H9 (cell line): ENCODE measurements around the gene CBY1. TPM values are rescaled to one million over a fixed set of nuclear protein-coding genes. Genes with fewer than 3 reads are reported as not detected.

Experiments
- DNase-seq: peaks from one replicate; pipeline ENCODE4 v3.0.0-alpha.2; 2017
- H2AFZ ChIP-seq: one replicate; pipeline ENCODE4 v1.6.1; 2013; ENCODE audit warnings: mild to moderate bottlenecking, low read length, control low read depth, moderate library complexity
- H2AK5ac ChIP-seq: 2 replicates; pipeline ENCODE4 v1.6.1; 2013; ENCODE audit warnings: low read length, control low read depth, mixed read lengths; ENCODE audit not compliant: insufficient read length
- H2BK120ac ChIP-seq: one replicate; pipeline ENCODE4 v1.6.1; 2013; ENCODE audit warnings: low read depth, mild to moderate bottlenecking, low read length, control low read depth, inconsistent platforms; ENCODE audit not compliant: poor library complexity, severe bottlenecking
- H2BK12ac ChIP-seq: 2 replicates; pipeline ENCODE4 v1.6.1; 2013; ENCODE audit warnings: low read length, control low read depth, mixed read lengths, low read depth; ENCODE audit not compliant: insufficient read length
- H2BK15ac ChIP-seq: 2 replicates; pipeline ENCODE4 v1.6.1; 2013; ENCODE audit warnings: low read depth, low read length, control low read depth
- H2BK20ac ChIP-seq: one replicate; pipeline ENCODE4 v1.6.1; 2013; ENCODE audit warnings: low read depth, mild to moderate bottlenecking, low read length, control low read depth, inconsistent platforms; ENCODE audit not compliant: poor library complexity, severe bottlenecking
- H2BK5ac ChIP-seq: 2 replicates; pipeline ENCODE4 v1.6.1; 2013; ENCODE audit warnings: low read length, control low read depth, mixed read lengths; ENCODE audit not compliant: insufficient read length
- H3K14ac ChIP-seq: 2 replicates; pipeline ENCODE4 v1.6.1; 2013; ENCODE audit warnings: low read length, control low read depth; ENCODE audit not compliant: insufficient read depth
- H3K18ac ChIP-seq: 2 replicates; pipeline ENCODE4 v1.6.1; 2013; ENCODE audit warnings: low read depth, mild to moderate bottlenecking, mixed read lengths, low read length, control low read depth; ENCODE audit not compliant: insufficient read length
- H3K23ac ChIP-seq: 2 replicates; pipeline ENCODE4 v1.6.1; 2013; ENCODE audit warnings: low read length, control low read depth, mixed read lengths, low read depth; ENCODE audit not compliant: insufficient read length
- H3K23me2 ChIP-seq: 2 replicates; pipeline ENCODE4 v1.6.1; 2013; ENCODE audit warnings: low read depth, mild to moderate bottlenecking, mixed read lengths, low read length, control low read depth; ENCODE audit not compliant: insufficient read length, poor library complexity, severe bottlenecking
- H3K27ac ChIP-seq: 2 replicates; pipeline ENCODE4 v1.5.1; 2013; ENCODE audit warnings: low read length, control low read depth, mixed read lengths, low read depth; ENCODE audit not compliant: insufficient read length
- H3K27me3 ChIP-seq: 2 replicates; pipeline ENCODE4 v1.6.1; 2013; ENCODE audit warnings: low read length, control low read depth, inconsistent platforms; ENCODE audit not compliant: insufficient read depth
- H3K4ac ChIP-seq: 2 replicates; pipeline ENCODE4 v1.6.1; 2013; ENCODE audit warnings: low read depth, mild to moderate bottlenecking, control low read depth, inconsistent platforms, low read length, moderate library complexity
- H3K4me1 ChIP-seq: 2 replicates; pipeline ENCODE4 v1.6.1; 2013; ENCODE audit warnings: low read length, control low read depth, inconsistent platforms; ENCODE audit not compliant: insufficient read depth
- H3K4me2 ChIP-seq: 2 replicates; pipeline ENCODE4 v1.6.1; 2013; ENCODE audit warnings: low read length, control low read depth, mixed read lengths; ENCODE audit not compliant: insufficient read length, insufficient read depth
- H3K56ac ChIP-seq: 2 replicates; pipeline ENCODE4 v1.6.1; 2013; ENCODE audit warnings: low read depth, mild to moderate bottlenecking, mixed read lengths, low read length, control low read depth; ENCODE audit not compliant: insufficient read length
- H3K79me1 ChIP-seq: 2 replicates; pipeline ENCODE4 v1.6.1; 2013; ENCODE audit warnings: low read depth, mild to moderate bottlenecking, moderate library complexity, low read length, control low read depth, inconsistent platforms; ENCODE audit not compliant: insufficient read depth, poor library complexity, severe bottlenecking
- H3K79me2 ChIP-seq: 2 replicates; pipeline ENCODE4 v1.6.1; 2013; ENCODE audit warnings: low read length, control low read depth, inconsistent platforms; ENCODE audit not compliant: insufficient read depth
- H3K9ac ChIP-seq: 2 replicates; pipeline ENCODE4 v1.6.1; 2013; ENCODE audit warnings: low read length, control low read depth, mixed read lengths; ENCODE audit not compliant: insufficient read length; ENCODE audit errors: extremely low read depth
- H3K9me3 ChIP-seq: one replicate; pipeline ENCODE4 v1.6.1; 2013; ENCODE audit warnings: low read depth, low read length, inconsistent platforms; ENCODE audit not compliant: control insufficient read depth
- H3T11ph ChIP-seq: one replicate; pipeline ENCODE4 v1.6.1; 2013; ENCODE audit warnings: mild to moderate bottlenecking, low read length, control low read depth, inconsistent platforms
- H4K20me1 ChIP-seq: one replicate; pipeline ENCODE4 v1.6.1; 2013; ENCODE audit not compliant: control insufficient read depth, insufficient read length, insufficient read depth
- H4K5ac ChIP-seq: 2 replicates; pipeline ENCODE4 v1.6.1; 2013; ENCODE audit warnings: low read depth, mild to moderate bottlenecking, mixed read lengths, low read length, control low read depth; ENCODE audit not compliant: insufficient read length
- H4K8ac ChIP-seq: replicated peaks from 2 replicates; pipeline ENCODE4 v1.6.1; 2013; ENCODE audit warnings: low read length, control low read depth, mixed read lengths, low read depth; ENCODE audit not compliant: insufficient read length
- H4K91ac ChIP-seq: 2 replicates; pipeline ENCODE4 v1.6.1; 2013; ENCODE audit warnings: low read depth, mild to moderate bottlenecking, moderate library complexity, mixed read lengths, low read length, control low read depth; ENCODE audit not compliant: insufficient read length
- H3K27ac Mint-ChIP-seq, 3 experiments: 2 replicates in 2 of 3; 3 replicates in 1 of 3; pipeline ENCODE4 v1.8.0; 2020 to 2021; ENCODE audit warnings: mixed read lengths in 3 of 3, mild to moderate bottlenecking in 1 of 3, moderate library complexity in 1 of 3
- H3K27me3 Mint-ChIP-seq: 2 replicates; pipeline ENCODE4 v1.8.0; 2021; ENCODE audit warnings: low read depth, mild to moderate bottlenecking, moderate library complexity, mixed read lengths
- H3K36me3 Mint-ChIP-seq, 3 experiments: 2 replicates in 2 of 3; 3 replicates in 1 of 3; pipeline ENCODE4 v1.8.0; 2020 to 2021; ENCODE audit warnings: low read depth in 3 of 3, mixed read lengths in 3 of 3; ENCODE audit not compliant: insufficient read depth in 1 of 3
- H3K4me1 Mint-ChIP-seq, 2 experiments: 2 replicates each; pipeline ENCODE4 v1.8.0; 2020; ENCODE audit warnings: mixed read lengths in 2 of 2
- H3K4me3 Mint-ChIP-seq, 2 experiments: 2 replicates in 1 of 2; 3 replicates in 1 of 2; pipeline ENCODE4 v1.8.0; 2020 to 2021; ENCODE audit warnings: mild to moderate bottlenecking in 2 of 2, mixed read lengths in 2 of 2, moderate library complexity in 1 of 2
- H3K9me3 Mint-ChIP-seq, 2 experiments: 2 replicates in 1 of 2; 3 replicates in 1 of 2; pipeline ENCODE4 v1.8.0; 2020; ENCODE audit warnings: mild to moderate bottlenecking in 2 of 2, mixed read lengths in 2 of 2, moderate library complexity in 1 of 2
- WGBS: extraction: QIAGEN DNeasy Blood & Tissue Kit; methylation state at CpG from one replicate; pipeline ENCODE4 v1.1.7; 2013; ENCODE audit warnings: missing lambda C conversion rate, low lambda C conversion rate, mixed read lengths; ENCODE audit not compliant: insufficient read length; ENCODE audit errors: extremely low coverage; 5-methylcytosine and 5-hydroxymethylcytosine counted together
- total RNA-seq: library from RNA; stranded (reverse); gene quantifications from 2 replicates; pipeline ENCODE4 v1.2.1, GENCODE V29; 2021
- TF ChIP-seq, protein P1 (sequence below): fragments of 200-600 bp; sonication (generic); conservative IDR thresholded peaks from 3 replicates; pipeline ENCODE4 v1.8.0; 2021; ENCODE audit warnings: antibody characterized with exemption, mild to moderate bottlenecking

CBY1 gene
- total RNA-seq, 1 experiment from 2014 or later: 26.6 TPM

DNA sequence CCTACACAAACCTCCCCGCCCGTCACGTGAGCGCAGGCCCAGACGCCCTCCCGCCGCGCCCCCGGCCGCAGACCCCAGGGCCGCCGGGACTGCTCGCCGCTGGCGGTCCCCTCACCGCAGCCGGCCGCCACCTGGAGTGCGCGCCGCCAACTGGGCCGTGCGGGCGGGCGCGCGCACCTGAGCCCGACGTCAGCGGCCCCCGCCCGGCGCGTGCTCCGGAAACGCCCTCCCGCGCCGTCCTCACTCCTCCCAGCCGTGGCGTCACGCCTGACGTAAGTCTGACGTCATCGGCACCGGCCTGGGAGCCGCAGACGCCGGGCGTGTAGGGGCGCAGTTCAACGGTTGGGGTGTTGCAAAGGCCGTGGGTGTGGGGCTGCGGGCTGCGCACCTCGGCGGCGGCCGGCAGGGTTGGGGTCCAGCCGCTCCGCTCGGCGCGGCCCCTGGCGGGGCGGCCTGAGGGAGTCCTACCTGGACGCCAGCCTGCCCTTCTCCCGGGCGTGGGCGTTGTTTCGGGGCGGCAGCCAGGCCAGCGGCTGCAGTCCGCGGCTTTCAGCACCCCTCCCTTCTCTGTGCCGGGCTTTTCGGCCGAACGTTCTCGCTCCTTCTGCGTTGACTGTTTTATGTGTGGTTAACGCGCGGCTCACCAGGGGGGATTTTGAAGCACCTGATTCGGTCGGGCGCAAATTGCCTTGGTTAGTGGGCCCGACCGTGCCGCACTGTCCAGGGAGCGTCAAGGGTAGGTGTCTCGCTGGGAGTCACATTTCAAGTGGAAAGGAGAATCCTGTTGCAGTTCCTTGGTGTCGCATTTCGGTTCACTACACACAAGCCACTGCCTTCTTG, 44.6 kb downstream of the CBY1 start, which contains the start of gene JOSD1:
Gene JOSD1 (minus strand): TSS at position 155 of the 840 bp plus-strand sequence. CDS start 956 bp downstream, outside the sequence.
- no CpG with 5 or more reads among the region's 94 CpGs for WGBS
- H2BK20ac ChIP-seq: no peak within 1 kb of the TSS
- TF ChIP-seq, protein P1, sequence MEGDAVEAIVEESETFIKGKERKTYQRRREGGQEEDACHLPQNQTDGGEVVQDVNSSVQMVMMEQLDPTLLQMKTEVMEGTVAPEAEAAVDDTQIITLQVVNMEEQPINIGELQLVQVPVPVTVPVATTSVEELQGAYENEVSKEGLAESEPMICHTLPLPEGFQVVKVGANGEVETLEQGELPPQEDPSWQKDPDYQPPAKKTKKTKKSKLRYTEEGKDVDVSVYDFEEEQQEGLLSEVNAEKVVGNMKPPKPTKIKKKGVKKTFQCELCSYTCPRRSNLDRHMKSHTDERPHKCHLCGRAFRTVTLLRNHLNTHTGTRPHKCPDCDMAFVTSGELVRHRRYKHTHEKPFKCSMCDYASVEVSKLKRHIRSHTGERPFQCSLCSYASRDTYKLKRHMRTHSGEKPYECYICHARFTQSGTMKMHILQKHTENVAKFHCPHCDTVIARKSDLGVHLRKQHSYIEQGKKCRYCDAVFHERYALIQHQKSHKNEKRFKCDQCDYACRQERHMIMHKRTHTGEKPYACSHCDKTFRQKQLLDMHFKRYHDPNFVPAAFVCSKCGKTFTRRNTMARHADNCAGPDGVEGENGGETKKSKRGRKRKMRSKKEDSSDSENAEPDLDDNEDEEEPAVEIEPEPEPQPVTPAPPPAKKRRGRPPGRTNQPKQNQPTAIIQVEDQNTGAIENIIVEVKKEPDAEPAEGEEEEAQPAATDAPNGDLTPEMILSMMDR: no peak
- H3K4me1 Mint-ChIP-seq: peaks cover 50 to 60% of the 10 kb centered on the region in 2 experiments
- H2BK120ac ChIP-seq: no peak within 1 kb of the TSS
- H2BK5ac ChIP-seq: no peak within 1 kb of the TSS
- H4K8ac ChIP-seq: no peak within 1 kb of the TSS
- H3K79me1 ChIP-seq: no peaks in the 10 kb centered on the region
- peak within 1 kb of the TSS; percentile 79 for H3K9ac ChIP-seq
- H3K18ac ChIP-seq: peak within 1 kb of the TSS; percentile 60
- H4K91ac ChIP-seq: no peak within 1 kb of the TSS
- peak within 1 kb of the TSS; percentile 93 to 99 for H3K4me3 Mint-ChIP-seq
- H3T11ph ChIP-seq: no peak within 1 kb of the TSS
- no peak within 1 kb of the TSS for H3K27ac ChIP-seq
- H3K9me3 ChIP-seq: no peaks in the 10 kb centered on the region
- H3K27ac Mint-ChIP-seq: peak within 1 kb of the TSS; percentile 98 to 100 (median 99)
- H3K23me2 ChIP-seq: peaks cover 15% of the 10 kb centered on the region
- H2BK12ac ChIP-seq: peak within 1 kb of the TSS; percentile 40
- H4K20me1 ChIP-seq: no peaks in the 10 kb centered on the region
- no peaks in the 10 kb centered on the region for H3K27me3 ChIP-seq
- no peak within 1 kb of the TSS; the same call in 1 of the 2 replicates for H3K4ac ChIP-seq
- peak; percentile 93 for DNase-seq
- H2AK5ac ChIP-seq: no peak within 1 kb of the TSS
- H3K4me2 ChIP-seq: peak within 1 kb of the TSS; percentile 72
- H2BK15ac ChIP-seq: peak within 1 kb of the TSS; percentile 19; the same call in 1 of the 2 replicates
- H3K23ac ChIP-seq: no peak within 1 kb of the TSS
- no peak within 1 kb of the TSS for H2AFZ ChIP-seq
- peaks cover 9% of the 10 kb centered on the region for H3K79me2 ChIP-seq
- no peaks in the 10 kb centered on the region; the same call in 1 of the 2 replicates for H3K27me3 Mint-ChIP-seq
- H3K9me3 Mint-ChIP-seq: no peaks in the 10 kb centered on the region
- H3K36me3 Mint-ChIP-seq: peaks cover 3 to 20% (median 3%) of the 10 kb centered on the region in 3 experiments; a peak in 6 of 7 replicates
- peaks cover 11% of the 10 kb centered on the region for H3K4me1 ChIP-seq
- no peak within 1 kb of the TSS for H4K5ac ChIP-seq
- H3K56ac ChIP-seq: no peak within 1 kb of the TSS
- peak within 1 kb of the TSS; percentile 94 for H3K14ac ChIP-seq
